Transverse colon (tissue), 4 donors: ENCODE measurements around the gene MSI2. TPM values are rescaled to one million over a fixed set of nuclear protein-coding genes. Genes with fewer than 3 reads are reported as not detected.

ENCODE experiments used
- DNase-seq: peaks from one replicate; pipeline ENCODE4 v3.0.0-alpha.2; 2019
- H3K27ac ChIP-seq, 4 donors: fragments of 200-600 bp; sonication (generic); 2 replicates each; pipeline ENCODE4 v1.5.1; 2016 to 2018; ENCODE audit warnings: inconsistent platforms in 4 of 4
- H3K27me3 ChIP-seq: fragments of 200-600 bp; sonication (generic); 2 replicates; pipeline ENCODE4 v1.5.1; 2017; ENCODE audit warnings: inconsistent platforms
- H3K36me3 ChIP-seq, 4 donors: fragments of 200-600 bp; sonication (generic); 2 replicates each; pipeline ENCODE4 v1.5.1; 2017 to 2019; ENCODE audit warnings: inconsistent platforms in 4 of 4
- H3K4me1 ChIP-seq, 4 donors: fragments of 200-600 bp; sonication (generic); 2 replicates each; pipeline ENCODE4 v1.5.1; 2017 to 2020; ENCODE audit warnings: inconsistent platforms in 4 of 4
- H3K4me3 ChIP-seq, 4 donors: fragments of 200-600 bp; sonication (generic); 1 replicate in 1 of 4; 2 replicates in 3 of 4; pipeline versions ENCODE4 v1.5.1 to v1.6.1; 2017 to 2019; ENCODE audit warnings: inconsistent platforms in 4 of 4
- H3K9me3 ChIP-seq, 2 donors: fragments of 200-600 bp; sonication (generic); 2 replicates each; pipeline ENCODE4 v1.5.1; 2017 to 2019; ENCODE audit warnings: inconsistent platforms in 2 of 2
- CTCF ChIP-seq, 5 experiments: fragments of 200-600 bp in 3 of 5; fragments of 450-650 bp in 2 of 5; sonication (generic) in 3 of 5; IDR thresholded peaks; 1 replicate in 2 of 5; 2 replicates in 3 of 5; pipeline ENCODE4 v1.5.1; 2016 to 2017; ENCODE audit warnings: antibody characterized with exemption in 5 of 5, inconsistent platforms in 3 of 5, mild to moderate bottlenecking in 2 of 5, moderate library complexity in 1 of 5
- EP300 ChIP-seq: sonication (generic); formaldehyde crosslinking; IDR thresholded peaks from one replicate; pipeline ENCODE4 v1.6.1; 2017; ENCODE audit warnings: antibody characterized with exemption, low read depth
- POLR2A ChIP-seq: fragments of 450-650 bp; IDR thresholded peaks from one replicate; pipeline ENCODE4 v1.6.1; 2016; ENCODE audit warnings: antibody characterized with exemption, mild to moderate bottlenecking, moderate library complexity
- POLR2AphosphoS5 ChIP-seq, 3 donors: sonication (generic); formaldehyde crosslinking; IDR thresholded peaks; one replicate each; pipeline ENCODE4 v1.6.1; 2016; ENCODE audit warnings: antibody characterized with exemption in 3 of 3
- WGBS, 2 donors: methylation state at CpG; one replicate each; pipeline ENCODE4 v1.1.5; 2018; ENCODE audit warnings: low coverage in 1 of 2; 5-methylcytosine and 5-hydroxymethylcytosine counted together
- in situ Hi-C, 4 donors: fragments of 200-750 bp; cut with MboI; loops; one replicate each; pipeline versions ENCODE4 v1.15.0 to v1.15.1; 2017; ENCODE audit warnings: low sequenced_read_pairs in 3 of 4, low pct_ligation_motif_present in 1 of 4, low pct_unique_long_range_greater_than_20kb in 1 of 4
- intact Hi-C: fragments of 100-400 bp; cut with DNase I; formaldehyde crosslinking; loops from one replicate; pipeline ENCODE4 v1.15.1; 2023; ENCODE audit warnings: low total_unique reads
- total RNA-seq, 4 donors: library from RNA; depleted of rRNA; stranded (reverse); fragments of >200 nt; gene quantifications; one replicate each; pipeline ENCODE4 v1.1.0, GENCODE V29; 2016

MSI2 gene
- total RNA-seq, 4 donors from 2014 or later, result 20.6 to 36.0 (median 29.3) TPM

- 91 to 96% methylated on average over 8 to 13 of the region's 13 CpGs for WGBS, 2 donors
- DNase-seq, result no peak
- no peaks in the 10 kb centered on the region for H3K9me3 ChIP-seq
- H3K4me3 ChIP-seq, result no peak overlapping the region
- intact Hi-C loops (no loop called here), in situ Hi-C loops (no loop called here)
- no peaks in the 10 kb centered on the region for H3K27me3 ChIP-seq
- TF ChIP-seq EP300, result no peak
- no peak for TF ChIP-seq POLR2AphosphoS5 (IDR thresholded peaks at IDR 0.05)
- TF ChIP-seq CTCF (IDR thresholded peaks at IDR 0.05), result no peak
- no peak for TF ChIP-seq POLR2A
- H3K36me3 ChIP-seq, result no peaks in the 10 kb centered on the region
- H3K4me1 ChIP-seq, result no peaks in the 10 kb centered on the region
- H3K27ac ChIP-seq, result no peak overlapping the region
These were observed 48.9 kb downstream of the MSI2 start for GRCh38 chr17:57305144-57305728.

- Histone ChIP-seq H3K36me3 (no peaks in the 10 kb centered on the region), H3K4me3 (no peak overlapping the region), H3K4me1 (peaks cover 0 to 2% (median 0%) of the 10 kb centered on the region in 4 donors), H3K27ac (no peak overlapping the region), H3K9me3 (no peaks in the 10 kb centered on the region), H3K27me3 (no peaks in the 10 kb centered on the region)
- 87 to 100% methylated on average over 4 to 5 of the region's 5 CpGs for WGBS, 2 donors
- DNase-seq, result no peak
- intact Hi-C loops, result no loop called here
- in situ Hi-C loops, result no loop called here
- TF ChIP-seq CTCF (IDR thresholded peaks at IDR 0.05) (no peak), POLR2AphosphoS5 (IDR thresholded peaks at IDR 0.05) (no peak), EP300 (no peak), POLR2A (no peak)
These were observed 49.7 kb downstream of the MSI2 start for GRCh38 chr17:57305908-57306504.

DNA sequence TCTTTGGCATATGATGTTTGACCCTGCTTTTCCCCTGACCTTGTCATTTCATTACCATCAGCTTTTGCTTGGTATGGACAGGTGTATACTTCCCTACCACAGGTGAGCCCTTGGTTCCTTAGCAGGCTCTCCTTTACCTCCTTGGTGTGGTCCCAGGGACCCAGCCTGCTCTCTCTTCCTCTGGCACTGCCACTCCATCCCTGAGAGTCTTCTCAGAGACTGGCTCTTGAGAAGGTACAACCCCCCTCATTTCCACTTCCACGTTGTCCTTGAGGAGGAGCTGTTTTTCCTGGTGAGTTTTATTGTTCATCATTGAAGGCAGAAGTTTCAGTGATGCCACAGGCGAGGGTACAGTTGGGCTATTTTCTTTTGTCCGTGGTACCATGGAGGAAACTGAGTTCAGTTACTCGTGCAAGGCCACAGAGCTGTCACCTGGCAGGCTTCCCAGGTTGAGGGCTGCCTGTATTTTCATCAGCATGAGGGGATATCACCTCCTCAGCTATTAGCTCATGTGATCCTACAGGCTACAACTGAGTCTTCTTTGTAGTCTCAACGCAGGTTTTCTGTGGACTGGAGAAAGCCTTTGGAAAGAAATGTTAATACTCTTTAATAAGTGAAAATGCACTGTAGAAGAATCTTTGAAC is 52.3 kb downstream of the MSI2 start:
- intact Hi-C loops, result no loop called here
- in situ Hi-C loops, result no loop called here
- no peak for DNase-seq
- H3K4me1 ChIP-seq, result peaks cover 5 to 16% (median 8%) of the 10 kb centered on the region in 4 donors
- no peak for TF ChIP-seq CTCF (IDR thresholded peaks at IDR 0.05)
- no peak for TF ChIP-seq POLR2AphosphoS5 (IDR thresholded peaks at IDR 0.05)
- TF ChIP-seq EP300, result no peak
- no peak for TF ChIP-seq POLR2A
- H3K4me3 ChIP-seq, result no peak overlapping the region
- H3K27ac ChIP-seq, result no peak overlapping the region
- H3K36me3 ChIP-seq, result no peaks in the 10 kb centered on the region
- H3K9me3 ChIP-seq, result no peaks in the 10 kb centered on the region
- H3K27me3 ChIP-seq, result no peaks in the 10 kb centered on the region
- 77% methylated on average over 5 of the region's 5 CpGs; no CpG with 5 or more reads in 1 of the 2 donors for WGBS, 2 donors

GRCh38 chr17:57309479-57309878 is 53.2 kb downstream of the MSI2 start:
- Histone ChIP-seq H3K4me3 (no peak overlapping the region), H3K4me1 (peaks cover 5 to 16% (median 8%) of the 10 kb centered on the region in 4 donors), H3K36me3 (no peaks in the 10 kb centered on the region), H3K27me3 (no peaks in the 10 kb centered on the region), H3K9me3 (no peaks in the 10 kb centered on the region), H3K27ac (no peak overlapping the region)
- no peak for TF ChIP-seq POLR2AphosphoS5 (IDR thresholded peaks at IDR 0.05)
- no peak for TF ChIP-seq CTCF (IDR thresholded peaks at IDR 0.05)
- no peak for TF ChIP-seq POLR2A
- no peak for TF ChIP-seq EP300
- DNase-seq, result no peak
- intact Hi-C loops, result no loop called here
- 64 to 81% methylated on average over 4 to 7 of the region's 7 CpGs for WGBS, 2 donors
- in situ Hi-C loops, result no loop called here
